Loucy (cell line): ENCODE data around the gene NEMP2.

Experiments used
- H2AFZ ChIP-seq: fragments of 200-600 bp; sonication (generic); 2 replicates; pipeline ENCODE4 v1.6.0; 2016; ENCODE audit warnings: antibody characterized with exemption, mild to moderate bottlenecking, low read length, moderate library complexity
- H3F3A ChIP-seq: fragments of 200-600 bp; 2 replicates; pipeline ENCODE4 v1.6.0; 2016; ENCODE audit warnings: antibody characterized with exemption, low read depth, mild to moderate bottlenecking
- H3K27me3 ChIP-seq: fragments of 200-600 bp; sonication (generic); 2 replicates; pipeline ENCODE4 v1.6.1; 2014; ENCODE audit warnings: low read length, mild to moderate bottlenecking; ENCODE audit not compliant: insufficient read depth, poor library complexity, severe bottlenecking
- H3K36me3 ChIP-seq: fragments of 200-600 bp; sonication (generic); 2 replicates; pipeline ENCODE4 v1.6.1; 2016; ENCODE audit warnings: low read length; ENCODE audit not compliant: insufficient read depth
- H3K4me1 ChIP-seq: fragments of 200-600 bp; sonication (generic); 2 replicates; pipeline ENCODE4 v1.5.1; 2014; ENCODE audit warnings: low read length, mild to moderate bottlenecking; ENCODE audit not compliant: insufficient read depth, poor library complexity, severe bottlenecking
- H3K4me2 ChIP-seq: fragments of 200-600 bp; sonication (generic); 2 replicates; pipeline ENCODE4 v1.6.0; 2014; ENCODE audit warnings: antibody characterized with exemption, low read length, low read depth, mild to moderate bottlenecking; ENCODE audit not compliant: poor library complexity, severe bottlenecking
- H3K4me3 ChIP-seq: fragments of 200-600 bp; sonication (generic); 2 replicates; pipeline ENCODE4 v1.5.1; 2014; ENCODE audit warnings: low read length, mild to moderate bottlenecking, mixed read lengths; ENCODE audit not compliant: poor library complexity, severe bottlenecking
- H3K79me2 ChIP-seq: fragments of 200-600 bp; sonication (generic); 2 replicates; pipeline ENCODE4 v1.6.1; 2014; ENCODE audit warnings: low read length; ENCODE audit not compliant: insufficient read depth
- H3K9ac ChIP-seq: fragments of 200-600 bp; sonication (generic); 2 replicates; pipeline ENCODE4 v1.6.0; 2014; ENCODE audit warnings: mild to moderate bottlenecking, low read depth, low read length, moderate library complexity; ENCODE audit not compliant: poor library complexity, severe bottlenecking
- H3K9me2 ChIP-seq: fragments of 200-600 bp; sonication (generic); replicated peaks from 2 replicates; pipeline ENCODE4 v1.6.1; 2016; ENCODE audit warnings: low read depth, low read length, mixed read lengths
- H3K9me3 ChIP-seq: fragments of 200-600 bp; sonication (generic); 2 replicates; pipeline ENCODE4 v1.6.1; 2014; ENCODE audit warnings: mild to moderate bottlenecking, antibody characterized with exemption, low read length, low read depth; ENCODE audit not compliant: insufficient read depth
- H4K20me1 ChIP-seq: fragments of 200-600 bp; sonication (generic); 2 replicates; pipeline ENCODE4 v1.6.0; 2014; ENCODE audit warnings: antibody characterized with exemption, low read length, mild to moderate bottlenecking; ENCODE audit not compliant: insufficient read depth, poor library complexity, severe bottlenecking
- EZH2phosphoT487 ChIP-seq: fragments of 200-600 bp; IDR thresholded peaks from 2 replicates; pipeline ENCODE4 v1.6.1; 2018; ENCODE audit warnings: antibody characterized with exemption, mild to moderate bottlenecking, moderate library complexity, borderline replicate concordance
- TF ChIP-seq, protein P1 (sequence below): fragments of 200-600 bp; sonication (generic); conservative IDR thresholded peaks from 2 replicates; pipeline ENCODE4 v1.5.1; 2014; ENCODE audit warnings: mild to moderate bottlenecking, antibody characterized with exemption, low read length

Gene NEMP2

DNA sequence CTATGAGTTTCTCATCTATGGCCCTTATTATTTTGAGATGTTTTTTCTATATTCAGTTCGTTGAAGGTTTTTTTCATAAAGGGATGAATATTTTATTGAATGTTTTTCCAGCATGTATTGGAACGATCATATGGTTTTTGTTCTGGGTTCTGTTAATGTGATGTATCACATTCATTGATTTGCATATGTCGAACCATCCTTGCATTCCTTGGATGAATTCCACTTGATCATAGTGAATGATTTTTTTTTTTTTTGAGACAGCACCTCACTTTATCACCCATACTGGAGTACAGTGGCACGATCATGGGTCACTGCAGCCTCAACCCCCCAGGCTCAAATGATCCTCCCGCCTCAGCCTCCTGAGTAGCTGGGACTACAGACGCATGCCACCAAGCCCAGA is 5.5 kb upstream of the NEMP2 start:
- Histone ChIP-seq H3K4me2 (no peak overlapping the region), H3K27me3 (no peaks in the 10 kb centered on the region), H3K36me3 (no peaks in the 10 kb centered on the region), H2AFZ (no peak overlapping the region), H3K79me2 (peaks cover 19% of the 10 kb centered on the region), H3K4me1 (peaks cover 12% of the 10 kb centered on the region), H3K9ac (no peak overlapping the region), H3F3A (no peaks in the 10 kb centered on the region), H3K4me3 (no peak overlapping the region), H4K20me1 (no peaks in the 10 kb centered on the region), H3K9me2 (no peaks in the 10 kb centered on the region), H3K9me3 (peaks cover 25% of the 10 kb centered on the region)
- TF ChIP-seq EZH2phosphoT487: no peak
- TF ChIP-seq, protein P1, sequence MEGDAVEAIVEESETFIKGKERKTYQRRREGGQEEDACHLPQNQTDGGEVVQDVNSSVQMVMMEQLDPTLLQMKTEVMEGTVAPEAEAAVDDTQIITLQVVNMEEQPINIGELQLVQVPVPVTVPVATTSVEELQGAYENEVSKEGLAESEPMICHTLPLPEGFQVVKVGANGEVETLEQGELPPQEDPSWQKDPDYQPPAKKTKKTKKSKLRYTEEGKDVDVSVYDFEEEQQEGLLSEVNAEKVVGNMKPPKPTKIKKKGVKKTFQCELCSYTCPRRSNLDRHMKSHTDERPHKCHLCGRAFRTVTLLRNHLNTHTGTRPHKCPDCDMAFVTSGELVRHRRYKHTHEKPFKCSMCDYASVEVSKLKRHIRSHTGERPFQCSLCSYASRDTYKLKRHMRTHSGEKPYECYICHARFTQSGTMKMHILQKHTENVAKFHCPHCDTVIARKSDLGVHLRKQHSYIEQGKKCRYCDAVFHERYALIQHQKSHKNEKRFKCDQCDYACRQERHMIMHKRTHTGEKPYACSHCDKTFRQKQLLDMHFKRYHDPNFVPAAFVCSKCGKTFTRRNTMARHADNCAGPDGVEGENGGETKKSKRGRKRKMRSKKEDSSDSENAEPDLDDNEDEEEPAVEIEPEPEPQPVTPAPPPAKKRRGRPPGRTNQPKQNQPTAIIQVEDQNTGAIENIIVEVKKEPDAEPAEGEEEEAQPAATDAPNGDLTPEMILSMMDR: no peak

DNA sequence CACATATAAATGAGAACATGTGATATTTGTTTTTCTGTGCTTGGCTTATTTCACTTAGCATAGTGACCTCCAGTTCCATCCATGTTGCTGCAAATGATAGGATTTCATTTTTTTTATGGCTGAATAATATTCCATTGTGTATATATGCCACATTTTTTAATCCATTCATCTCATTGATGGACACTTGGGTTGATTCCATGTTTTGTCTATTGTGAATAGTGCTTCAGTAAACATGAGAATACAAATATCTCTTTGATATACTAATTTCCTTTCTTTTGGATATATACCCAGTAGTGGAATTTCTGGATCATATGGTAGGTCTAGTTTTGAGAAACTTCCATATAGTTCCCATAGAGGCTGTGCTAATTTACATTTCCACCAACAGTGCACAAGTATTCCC is 3.7 kb upstream of the NEMP2 start:
- H2AFZ ChIP-seq: no peak overlapping the region
- H3K9ac ChIP-seq: no peak overlapping the region
- H3K9me3 ChIP-seq: peaks cover 25% of the 10 kb centered on the region
- no peak overlapping the region for H3K4me3 ChIP-seq
- no peaks in the 10 kb centered on the region for H4K20me1 ChIP-seq
- no peak overlapping the region for H3K4me2 ChIP-seq
- H3K27me3 ChIP-seq: no peaks in the 10 kb centered on the region
- TF ChIP-seq, protein P1: no peak
- TF ChIP-seq EZH2phosphoT487: no peak
- H3K4me1 ChIP-seq: peaks cover 16% of the 10 kb centered on the region
- no peaks in the 10 kb centered on the region for H3K36me3 ChIP-seq
- no peaks in the 10 kb centered on the region for H3K9me2 ChIP-seq
- peaks cover 3% of the 10 kb centered on the region; the same call in 1 of the 2 replicates for H3F3A ChIP-seq
- H3K79me2 ChIP-seq: peaks cover 31% of the 10 kb centered on the region

DNA sequence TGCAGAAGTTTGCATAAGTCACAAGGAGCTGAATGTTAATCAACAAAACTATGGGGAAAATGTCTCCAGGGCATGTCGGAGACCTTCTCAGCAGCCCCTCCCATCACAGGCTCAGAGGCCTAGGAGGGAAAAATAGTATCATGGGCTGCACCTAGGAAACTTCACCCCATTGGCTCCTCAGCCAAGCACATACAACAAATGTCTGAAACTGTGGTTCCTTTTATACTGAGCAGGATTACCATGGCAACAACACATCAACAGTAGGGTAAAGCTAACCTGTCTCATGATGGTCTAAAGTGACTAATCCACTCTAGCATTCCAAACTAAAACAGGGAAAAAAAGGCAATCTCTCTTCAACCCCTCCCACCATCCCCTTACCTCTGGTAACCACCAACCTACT is 3.2 kb upstream of the NEMP2 start:
- H3K79me2 ChIP-seq: peaks cover 34% of the 10 kb centered on the region
- no peak overlapping the region for H2AFZ ChIP-seq
- peaks cover 25% of the 10 kb centered on the region for H3K9me3 ChIP-seq
- H3K4me1 ChIP-seq: peaks cover 20% of the 10 kb centered on the region
- H4K20me1 ChIP-seq: no peaks in the 10 kb centered on the region
- no peaks in the 10 kb centered on the region for H3K36me3 ChIP-seq
- no peak overlapping the region for H3K9ac ChIP-seq
- TF ChIP-seq EZH2phosphoT487: no peak
- TF ChIP-seq, protein P1: no peak
- H3F3A ChIP-seq: peaks cover 7% of the 10 kb centered on the region
- no peaks in the 10 kb centered on the region for H3K27me3 ChIP-seq
- no peak overlapping the region for H3K4me3 ChIP-seq
- no peak overlapping the region for H3K4me2 ChIP-seq
- H3K9me2 ChIP-seq: no peaks in the 10 kb centered on the region
